HG02981 (cell line): ENCODE measurements around the gene UBE4B.
"Not testable (repeated sequence)": the region's sequence is repeated elsewhere in the genome, so short reads cannot be mapped to it uniquely, and the experiment has no call there.

Source experiments
- ATAC-seq: cut with Tn5 transposase; IDR thresholded peaks from one replicate; pipeline ENCODE4 v1.9.1; 2021; ENCODE audit warnings: mild to moderate bottlenecking, moderate library complexity; ENCODE audit not compliant: unreplicated experiment

UBE4B gene

GRCh38 chr1:10070206-10070605 lies 37.4 kb downstream of the UBE4B start:
- ATAC-seq: no peak

- no peak for ATAC-seq
Measured at GRCh38 chr1:10071640-10072039, 38.9 kb downstream of the UBE4B start.

- ATAC-seq: not testable (repeated sequence)
Measured at GRCh38 chr1:10073371-10073770, 40.6 kb downstream of the UBE4B start.

GRCh38 chr1:10074059-10074851 lies 41.5 kb downstream of the UBE4B start:
- ATAC-seq: peak; percentile 82

- ATAC-seq: no peak
Measured at GRCh38 chr1:10074852-10075730, 42.3 kb downstream of the UBE4B start.

GRCh38 chr1:10075732-10076131 lies 43.0 kb downstream of the UBE4B start:
- ATAC-seq: no peak

DNA sequence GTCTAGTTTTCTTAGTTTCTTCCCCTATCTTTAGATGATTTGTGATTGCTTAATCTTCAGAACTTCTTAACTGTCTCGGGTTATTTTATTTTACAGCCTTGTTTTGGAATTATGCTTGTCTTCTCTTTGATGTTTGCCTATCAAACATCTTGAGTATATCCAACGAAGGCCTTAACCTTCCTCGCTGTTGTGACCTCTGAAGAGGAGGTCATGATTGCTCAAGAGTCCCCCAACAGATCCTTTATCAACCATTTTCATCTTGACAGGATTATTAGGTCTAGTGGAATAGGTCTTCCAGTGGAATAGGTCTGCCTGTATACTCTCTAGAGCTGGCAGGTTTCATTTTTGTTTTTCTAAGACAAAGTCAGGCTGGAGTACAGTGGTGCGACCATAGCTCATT lies 45.7 kb downstream of the UBE4B start:
- no peak for ATAC-seq

- ATAC-seq: no peak
Measured at GRCh38 chr1:10080523-10080922, 47.8 kb downstream of the UBE4B start.

GRCh38 chr1:10082785-10083479 lies 50.2 kb downstream of the UBE4B start:
- ATAC-seq: no peak

DNA sequence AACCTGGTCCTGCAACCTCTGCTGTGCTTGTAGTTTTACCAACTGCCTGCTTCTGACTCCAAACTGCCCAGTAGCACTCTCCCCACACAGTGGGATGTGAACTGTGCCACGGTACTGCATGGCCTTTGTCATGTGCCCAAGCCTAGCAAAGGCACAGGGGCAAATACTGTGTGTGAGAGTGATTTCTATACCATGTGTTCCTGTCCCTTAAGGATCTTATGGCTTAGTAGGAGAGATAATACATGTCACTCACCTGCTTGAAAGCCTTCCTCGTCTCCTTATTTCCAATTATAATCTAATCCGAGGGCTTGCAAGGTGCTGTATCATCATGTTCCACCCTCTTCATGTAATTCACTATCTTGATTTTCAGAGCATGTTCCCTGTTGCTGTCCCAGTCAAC lies 51.3 kb downstream of the UBE4B start:
- ATAC-seq: no peak

- ATAC-seq: no peak
Measured at GRCh38 chr1:10085076-10085475, 52.3 kb downstream of the UBE4B start.

DNA sequence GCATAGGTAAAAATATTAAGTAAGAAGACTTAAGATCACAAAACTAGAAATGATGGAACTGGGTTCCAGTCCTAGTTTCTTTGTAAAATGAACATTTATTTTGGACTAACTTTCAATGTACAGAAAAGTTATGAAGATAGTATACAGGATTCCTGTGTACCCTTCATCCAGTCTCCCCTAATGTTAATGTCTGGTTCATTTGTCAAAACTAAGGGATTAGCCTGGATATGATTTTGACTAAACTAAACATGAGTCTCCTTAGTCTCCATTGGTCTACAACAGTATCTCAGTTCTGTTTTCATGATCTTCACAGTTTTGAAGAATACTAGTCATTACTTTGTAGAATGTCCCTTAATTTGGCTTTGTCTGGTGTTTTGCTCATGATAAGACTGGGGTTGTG lies 54.5 kb downstream of the UBE4B start:
- ATAC-seq: no peak

GRCh38 chr1:10101929-10102328 lies 69.2 kb downstream of the UBE4B start:
- ATAC-seq: no peak

GRCh38 chr1:10103193-10103592 lies 70.4 kb downstream of the UBE4B start:
- ATAC-seq: no peak

DNA sequence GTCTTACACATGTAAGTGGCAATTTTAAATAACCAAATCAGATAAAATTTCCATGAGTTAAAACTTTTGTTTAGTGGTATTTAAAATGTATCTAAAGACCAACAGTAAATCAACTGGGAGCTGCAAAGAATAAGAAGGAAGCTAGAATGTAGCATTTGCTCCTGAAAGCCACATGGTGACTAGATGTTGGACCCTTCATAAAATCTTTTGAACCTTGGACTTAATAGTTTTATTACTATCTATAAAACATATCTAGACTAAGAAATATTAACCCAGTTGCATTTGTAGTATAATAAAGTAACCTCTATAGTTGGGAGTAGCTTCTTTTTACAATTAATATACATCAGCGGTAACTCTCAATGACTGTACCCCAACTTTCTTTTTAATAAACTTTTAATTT lies 72.1 kb downstream of the UBE4B start:
- ATAC-seq: no peak

GRCh38 chr1:10105484-10105883 lies 72.7 kb downstream of the UBE4B start:
- ATAC-seq: no peak

- no peak for ATAC-seq
Measured at GRCh38 chr1:10106241-10106640, 73.5 kb downstream of the UBE4B start.

DNA sequence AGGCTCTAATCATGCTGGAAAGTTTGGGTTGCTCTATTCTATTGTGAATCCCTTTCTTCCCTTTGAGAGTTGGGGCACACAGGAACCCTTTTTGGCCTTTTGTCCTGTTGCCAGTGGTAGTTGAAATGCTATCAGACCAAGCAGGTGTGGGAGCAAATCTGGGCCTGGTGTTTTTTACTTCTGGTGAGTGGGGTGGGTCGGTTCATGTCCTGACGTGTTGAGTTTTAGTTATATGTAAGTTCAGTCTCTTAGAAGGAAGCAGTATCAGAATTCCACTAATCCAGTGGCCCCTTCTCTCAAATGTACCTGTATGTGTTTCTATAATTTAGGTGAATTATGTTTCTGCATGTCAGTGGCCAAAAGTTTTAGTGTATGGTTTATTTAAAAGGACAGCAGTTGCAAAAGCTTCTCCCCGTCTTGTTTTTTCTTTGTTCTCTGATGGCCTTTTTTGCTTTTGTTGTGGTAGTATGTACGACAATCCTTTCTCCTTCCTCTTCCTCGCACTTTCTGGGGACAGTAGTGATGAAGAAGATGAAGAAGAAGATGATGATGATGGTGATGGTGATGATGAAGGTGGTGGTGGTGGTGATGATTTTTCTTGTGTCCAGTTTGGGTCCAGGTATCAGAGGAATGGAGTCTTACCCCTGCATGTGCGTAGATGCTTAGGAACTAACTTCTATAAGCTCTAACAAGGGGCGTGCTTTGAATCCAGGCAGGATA lies 74.2 kb downstream of the UBE4B start:
- ATAC-seq: no peak

DNA sequence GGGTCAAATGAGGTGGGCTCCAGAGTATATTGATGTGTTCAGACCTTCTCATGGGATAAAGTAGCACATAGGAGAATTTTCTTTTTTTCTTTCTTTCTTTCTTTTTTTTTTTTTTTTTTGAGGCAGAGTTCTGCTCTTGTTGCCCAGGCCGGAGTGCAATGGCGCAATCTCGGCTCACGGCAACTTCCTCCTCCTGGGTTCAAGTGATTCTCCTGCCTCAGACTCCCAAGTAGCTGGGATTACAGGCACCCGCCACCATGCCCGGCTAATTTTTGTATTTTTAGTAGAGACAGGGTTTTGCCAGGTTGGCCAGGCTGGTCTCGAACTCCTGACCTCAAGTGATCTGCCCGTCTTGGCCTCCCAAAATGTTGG lies 74.7 kb downstream of the UBE4B start:
- not testable (repeated sequence) for ATAC-seq

DNA sequence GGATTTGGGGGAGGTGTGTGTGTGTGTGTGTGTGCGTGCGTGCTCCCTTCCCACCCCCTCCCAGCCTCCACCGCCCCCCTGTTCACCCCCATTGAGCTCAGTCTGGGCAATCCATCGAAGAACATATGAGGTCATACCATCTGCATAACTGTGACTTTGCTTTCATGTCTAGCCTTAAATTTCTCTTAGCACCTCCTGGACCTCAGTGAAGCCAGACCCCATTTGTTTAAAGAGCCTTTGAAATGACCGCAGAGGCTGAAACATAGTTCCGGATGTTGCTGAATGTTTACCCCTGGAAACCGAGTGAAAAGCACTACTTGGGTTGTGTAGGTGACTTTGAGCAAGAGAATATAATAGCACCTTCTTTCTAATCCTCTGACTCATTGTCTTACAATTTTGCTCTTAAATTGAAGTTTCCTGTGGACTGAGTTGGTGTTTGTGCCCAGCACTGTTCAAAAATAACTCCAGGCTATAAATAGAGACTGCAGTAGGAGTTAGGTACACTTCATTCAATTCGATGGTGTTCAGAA lies 75.4 kb downstream of the UBE4B start:
- ATAC-seq: no peak
